CD4-positive, alpha-beta T cell treated with Interleukin-2 at 100 ng/mL for 4 hours (primary cell): Measurements from ENCODE around the gene ST3GAL3.
A peak's percentile ranks its signal among the peaks of the same experiment; 100 is the strongest.
"Not testable (repeated sequence)": the region's sequence is repeated elsewhere in the genome, so short reads cannot be mapped to it uniquely, and the experiment has no call there.

ENCODE experiments used
- DNase-seq: peaks from one replicate; pipeline ENCODE4 v3.0.0-alpha.2; 2020; ENCODE audit warnings: low spot score

The ST3GAL3 gene

GRCh38 chr1:43703836-43704235, 3.5 kb upstream of the ST3GAL3 start:
- no peak for DNase-seq

GRCh38 chr1:43704838-43705237, 2.5 kb upstream of the ST3GAL3 start:
- DNase-seq = no peak

GRCh38 chr1:43705334-43705733, 2.0 kb upstream of the ST3GAL3 start:
- DNase-seq = no peak

- no peak for DNase-seq
Observed at GRCh38 chr1:43705982-43706597, 1.2 kb upstream of the ST3GAL3 start.

- no peak for DNase-seq
Observed at GRCh38 chr1:43706598-43707189, 642 bp upstream of the ST3GAL3 start.

- DNase-seq = peak; percentile 5
Observed at GRCh38 chr1:43708002-43708410, 670 bp downstream of the ST3GAL3 start.

- DNase-seq = no peak
Observed at GRCh38 chr1:43711049-43711448, 3.7 kb downstream of the ST3GAL3 start.

- DNase-seq = no peak
Observed at GRCh38 chr1:43711524-43712386, 4.4 kb downstream of the ST3GAL3 start.

GRCh38 chr1:43716559-43717281, 9.4 kb downstream of the ST3GAL3 start:
- DNase-seq = no peak

GRCh38 chr1:43719063-43719462, 11.7 kb downstream of the ST3GAL3 start:
- DNase-seq = no peak

GRCh38 chr1:43719670-43720419, 12.5 kb downstream of the ST3GAL3 start:
- DNase-seq = not testable (repeated sequence)

GRCh38 chr1:43722810-43723209, 15.5 kb downstream of the ST3GAL3 start:
- DNase-seq = no peak

GRCh38 chr1:43729816-43730463, 22.6 kb downstream of the ST3GAL3 start:
- DNase-seq = no peak

- no peak for DNase-seq
Observed at GRCh38 chr1:43731867-43732531, 24.7 kb downstream of the ST3GAL3 start.

- no peak for DNase-seq
Observed at GRCh38 chr1:43736819-43737218, 29.5 kb downstream of the ST3GAL3 start.

GRCh38 chr1:43742026-43742425, 34.7 kb downstream of the ST3GAL3 start:
- no peak for DNase-seq

GRCh38 chr1:43743206-43743605, 35.9 kb downstream of the ST3GAL3 start:
- no peak for DNase-seq

GRCh38 chr1:43747736-43748135, 40.4 kb downstream of the ST3GAL3 start:
- DNase-seq = no peak

- DNase-seq = no peak
Observed at GRCh38 chr1:43750083-43750482, 42.7 kb downstream of the ST3GAL3 start.

- no peak for DNase-seq
Observed at GRCh38 chr1:43753422-43753821, 46.1 kb downstream of the ST3GAL3 start.

- DNase-seq = no peak
Observed at GRCh38 chr1:43754892-43755291, 47.6 kb downstream of the ST3GAL3 start.
